GM18505 (cell line): Measurements from ENCODE around the gene CRY1.

ENCODE experiments used
- ATAC-seq: cut with Tn5 transposase; IDR thresholded peaks from one replicate; pipeline ENCODE4 v1.9.1; 2021; ENCODE audit not compliant: unreplicated experiment
- POLR2A ChIP-seq: IDR thresholded peaks from 4 replicates; pipeline ENCODE4 v1.6.1; 2011; ENCODE audit warnings: borderline replicate concordance; ENCODE audit not compliant: insufficient read depth, insufficient read length; ENCODE audit errors: extremely low read depth

The CRY1 gene

GRCh38 chr12:106941481-106942156 lies 151.7 kb downstream of the CRY1 start:
- no peak for ATAC-seq

More at GRCh38 chr12:106941481-106942156, 151.7 kb downstream of the CRY1 start:
- no peak for TF ChIP-seq POLR2A
